Endometrial microvascular endothelial cells (primary cell): Measurements from ENCODE around the gene COX20. TPM values are rescaled to one million over a fixed set of nuclear protein-coding genes. Genes with fewer than 3 reads are reported as not detected.

Experiments
- in situ Hi-C: cut with HindIII; loops from 2 replicates; pipeline ENCODE4 v1.10.0; 2017; ENCODE audit warnings: low sequenced_read_pairs, low pct_unique_long_range_greater_than_20kb; ENCODE audit errors: inconsistent ontology term
- total RNA-seq: library from RNA; depleted of rRNA; stranded (reverse); fragments of >200 nt; gene quantifications from one replicate; pipeline ENCODE4 v1.2.3, GENCODE V29; 2015; ENCODE audit errors: inconsistent ontology term

The COX20 gene
- total RNA-seq, 1 donor from 2014 or later = 61.5 TPM

DNA sequence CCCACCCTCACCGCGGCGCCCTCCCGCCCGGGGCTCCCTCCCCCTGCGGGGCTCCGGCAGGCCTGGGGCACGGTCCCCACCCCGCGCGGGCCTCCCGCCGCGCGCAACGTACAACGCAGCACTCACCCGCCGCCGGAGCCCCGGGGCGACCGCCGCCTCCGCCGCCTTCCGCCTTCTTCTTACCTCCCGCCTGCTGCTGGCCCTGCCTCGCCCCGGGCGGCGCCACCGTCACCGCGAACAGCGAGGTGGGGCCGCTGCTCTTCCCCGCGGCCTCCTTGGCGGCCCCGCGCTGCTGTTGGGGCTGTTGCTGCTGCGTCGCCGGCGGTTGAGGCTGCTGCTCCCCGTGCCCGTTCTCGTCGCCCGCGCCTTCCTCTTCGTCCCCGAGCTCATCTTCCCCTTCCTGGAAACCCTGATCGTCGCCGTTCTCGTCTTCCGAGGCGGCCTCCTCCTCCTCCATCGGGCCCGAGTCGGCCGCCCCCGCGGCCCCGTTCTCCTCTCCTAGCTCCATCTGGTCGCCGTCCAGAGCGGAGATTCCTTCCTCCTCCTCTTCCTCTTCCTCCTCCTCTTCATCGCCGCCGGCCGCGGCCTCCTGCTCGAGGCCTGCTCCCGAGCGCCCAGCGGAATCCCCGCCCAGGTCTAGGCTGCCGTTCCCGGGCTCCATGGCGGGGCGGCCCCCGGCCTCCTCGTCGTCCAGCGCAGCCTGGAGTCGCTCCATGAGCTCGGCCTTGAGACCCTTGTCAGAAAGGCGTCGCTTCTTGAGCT is 28.2 kb downstream of the COX20 start:
- in situ Hi-C loops = no loop called here

DNA sequence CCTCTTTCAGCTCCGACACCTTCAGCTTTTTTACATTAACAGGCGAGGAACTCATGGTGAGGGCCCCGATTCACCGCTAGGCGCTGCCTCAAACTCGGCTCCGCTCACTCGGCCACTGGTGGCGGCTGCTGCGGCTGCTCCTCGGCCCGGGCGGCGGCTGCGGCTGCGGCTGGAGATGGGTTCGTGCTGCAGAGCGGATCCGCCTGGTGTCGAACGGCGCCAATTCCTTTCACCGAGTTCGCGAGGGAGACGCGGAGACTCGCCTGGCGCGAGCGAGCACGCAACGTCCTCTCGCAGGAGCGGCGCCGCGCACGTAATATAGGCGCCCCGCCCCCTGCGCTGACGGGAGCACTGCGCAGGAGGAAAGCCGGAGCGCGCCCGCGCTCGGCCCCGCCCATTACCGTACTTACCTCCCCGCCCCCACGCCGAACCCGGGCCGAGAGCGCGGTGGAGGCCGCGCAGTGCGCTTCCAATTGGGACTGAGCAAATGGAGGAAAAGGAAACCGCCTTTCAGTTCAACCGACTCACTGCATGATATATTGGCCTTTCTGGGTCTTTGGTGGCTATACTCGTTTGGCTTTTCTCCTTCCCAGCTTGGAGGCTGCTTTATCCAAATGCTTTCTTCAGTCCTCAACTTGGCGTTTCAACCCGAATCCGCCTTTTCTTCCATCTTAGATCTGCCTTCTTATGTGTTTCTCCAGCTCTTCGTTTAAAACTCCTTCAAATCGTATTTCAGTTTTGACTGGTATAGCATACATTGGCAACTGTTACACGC is 29.0 kb downstream of the COX20 start, which contains the start of gene HNRNPU:
TSS of gene HNRNPU (minus strand) at position 291 of the 775 bp plus-strand sequence. CDS start at position 55, 236 bp downstream.
- in situ Hi-C loops = no loop called here

DNA sequence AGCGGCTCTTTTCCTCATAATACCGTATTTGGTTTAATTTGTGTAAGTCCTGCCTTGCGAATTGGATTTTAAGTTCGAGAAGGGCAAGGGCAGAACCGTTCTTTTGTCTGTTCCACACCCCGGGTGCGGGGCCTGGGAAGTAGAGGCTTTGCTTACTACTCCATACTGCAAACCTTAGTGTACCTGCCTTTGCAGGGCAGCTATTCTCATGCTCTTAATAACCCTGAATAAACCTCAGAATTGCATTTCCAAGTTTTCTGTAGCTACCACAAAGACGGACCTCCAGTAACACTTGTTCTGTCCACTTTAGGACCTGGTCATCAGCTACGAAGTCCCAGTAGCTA is 29.5 kb downstream of the COX20 start:
- in situ Hi-C loops = no loop called here

DNA sequence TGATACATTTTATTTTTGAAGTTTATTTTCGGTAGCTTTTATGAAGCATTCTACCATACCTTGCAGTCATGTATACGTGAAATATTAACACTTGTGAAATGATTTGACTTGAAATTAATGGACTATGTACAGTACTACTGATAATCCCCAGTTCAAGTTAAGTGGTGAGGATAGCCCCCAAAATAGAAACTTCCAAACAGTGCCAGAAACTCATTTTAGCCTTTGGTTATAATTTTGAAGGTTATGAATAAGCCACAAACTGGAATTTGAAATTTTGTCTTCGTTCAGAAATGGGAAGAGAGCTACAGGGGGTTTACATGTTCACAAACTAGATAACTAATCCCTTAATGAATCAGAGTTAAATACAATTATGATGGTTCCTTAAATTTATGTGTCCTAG is 30.4 kb downstream of the COX20 start:
- in situ Hi-C loops = no loop called here

DNA sequence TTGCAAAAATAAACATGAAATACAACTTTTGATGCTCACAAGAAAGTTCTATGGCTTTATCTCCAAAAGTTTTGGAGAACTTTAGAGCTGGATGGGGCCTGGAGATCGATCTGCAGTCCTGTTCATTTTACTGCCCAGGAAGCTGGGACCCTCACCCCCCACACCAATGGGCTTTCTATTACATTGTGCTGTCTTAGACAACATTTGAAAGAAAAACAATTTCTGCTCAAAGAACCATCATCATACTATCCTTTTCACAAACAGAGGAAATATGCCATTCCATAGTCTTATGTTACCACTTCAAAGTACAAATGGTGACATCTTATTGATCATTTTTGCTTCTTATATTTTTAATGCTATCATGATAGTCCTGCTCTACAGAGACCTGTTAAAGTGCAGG is 30.9 kb downstream of the COX20 start:
- in situ Hi-C loops = no loop called here

DNA sequence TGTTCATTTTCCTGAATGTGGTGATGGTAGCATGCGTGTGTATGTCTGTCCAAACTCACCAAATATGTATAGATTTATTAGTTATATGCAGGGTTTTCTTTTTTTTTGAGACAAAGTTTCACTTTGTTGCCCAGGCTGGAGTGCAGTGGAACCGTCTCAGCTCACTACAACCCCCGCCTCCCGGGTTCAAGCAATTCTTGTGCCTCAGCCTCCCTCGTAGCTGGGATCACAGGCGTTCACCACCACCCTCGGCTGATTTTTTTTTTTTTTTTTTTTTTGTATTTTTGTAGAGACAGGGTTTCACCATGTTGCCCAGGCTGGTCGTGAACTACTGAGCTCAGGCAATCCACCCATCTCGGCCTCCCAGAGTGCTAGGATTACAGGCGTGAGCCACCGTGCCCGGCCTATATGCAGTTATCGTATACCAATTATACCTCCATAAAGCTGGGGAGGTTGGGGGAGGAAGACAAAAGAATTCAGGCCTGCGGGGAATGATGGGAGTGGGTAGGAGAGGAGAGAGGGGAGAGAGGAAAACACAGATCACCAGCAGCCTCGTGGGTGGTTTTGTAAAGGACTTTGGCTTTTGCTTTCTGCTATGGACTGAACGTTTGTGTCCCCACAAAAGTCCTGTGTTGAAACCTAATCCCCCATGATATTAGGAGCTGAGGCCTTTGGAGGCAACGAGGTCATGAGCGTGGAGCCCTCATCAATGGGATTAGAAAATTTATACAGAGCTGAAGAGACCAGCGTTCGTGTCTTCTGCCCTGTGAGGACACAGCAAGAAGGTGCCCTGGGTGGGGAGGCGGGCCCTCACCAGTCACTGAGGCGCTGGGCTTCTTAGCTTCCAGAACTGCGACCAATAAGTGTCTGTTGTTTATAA is 33.3 kb downstream of the COX20 start:
- in situ Hi-C loops = no loop called here

DNA sequence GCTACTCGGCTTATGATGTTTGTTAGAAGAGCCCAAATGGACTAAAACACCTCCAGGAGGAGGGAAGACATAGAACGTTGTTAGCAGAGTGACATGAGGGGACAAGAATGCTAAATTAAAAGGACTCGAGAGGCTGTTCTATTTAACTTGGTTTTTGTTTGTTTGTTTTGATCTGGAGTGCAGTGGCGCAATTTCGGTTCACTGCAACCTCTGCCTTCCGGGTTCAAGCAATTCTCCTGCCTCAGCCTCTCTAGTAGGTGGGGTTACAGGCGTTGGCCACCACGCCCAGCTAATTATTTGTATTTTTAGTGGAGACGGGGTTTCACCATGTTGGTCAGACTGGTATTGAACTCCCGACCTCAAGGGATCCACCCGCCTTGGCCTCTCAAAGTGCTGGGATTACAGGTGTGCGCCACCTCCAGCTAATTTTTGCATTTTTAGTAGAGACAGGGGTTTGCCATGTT is 33.9 kb downstream of the COX20 start:
- in situ Hi-C loops = no loop called here

DNA sequence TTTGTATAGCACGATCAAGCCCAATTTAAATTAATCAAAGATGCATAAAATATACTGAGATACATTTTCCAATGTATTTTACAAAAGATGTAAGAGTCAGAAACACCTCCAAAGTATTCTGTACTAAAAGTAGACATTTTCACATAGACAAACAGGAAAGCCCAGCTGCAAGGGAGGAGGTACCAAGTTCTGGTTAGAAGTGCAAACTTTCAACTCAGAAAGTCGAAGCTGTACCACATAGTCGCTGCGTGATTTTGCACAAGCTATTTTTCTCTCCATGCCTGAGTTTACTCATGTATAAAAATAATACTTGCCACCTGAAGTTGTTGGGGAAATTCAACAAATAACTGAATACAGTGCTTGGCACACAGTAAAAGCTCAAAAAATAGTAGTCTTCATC is 34.5 kb downstream of the COX20 start:
- in situ Hi-C loops = no loop called here

DNA sequence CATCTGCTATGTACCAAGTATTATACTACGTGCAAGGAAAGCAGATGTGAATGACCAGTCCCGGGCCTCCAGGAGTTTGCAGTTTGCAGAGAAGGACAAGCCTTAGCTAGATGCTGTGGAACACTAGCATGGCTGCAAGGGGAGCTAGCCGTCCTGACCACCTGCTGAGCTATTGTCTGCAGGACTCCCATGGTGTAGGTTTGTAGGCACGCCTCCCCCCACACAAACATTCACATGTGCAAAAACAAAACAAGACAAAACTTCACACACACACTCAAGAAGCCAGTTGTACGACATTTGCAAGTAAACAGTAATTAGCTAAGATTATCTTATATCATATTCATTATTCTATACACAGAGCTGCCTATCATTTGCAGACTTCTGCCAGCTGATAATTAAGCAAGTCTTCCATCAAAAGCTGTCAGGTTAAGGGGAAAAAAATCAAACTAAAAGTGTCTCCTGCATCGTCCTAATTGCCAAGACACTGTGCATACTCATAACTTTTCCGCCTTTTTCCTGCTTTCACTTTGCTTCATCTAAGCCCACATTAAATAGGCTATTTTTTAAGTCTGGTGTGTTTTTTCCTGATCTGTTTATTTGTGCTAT is 39.6 kb downstream of the COX20 start:
- in situ Hi-C loops = no loop called here

DNA sequence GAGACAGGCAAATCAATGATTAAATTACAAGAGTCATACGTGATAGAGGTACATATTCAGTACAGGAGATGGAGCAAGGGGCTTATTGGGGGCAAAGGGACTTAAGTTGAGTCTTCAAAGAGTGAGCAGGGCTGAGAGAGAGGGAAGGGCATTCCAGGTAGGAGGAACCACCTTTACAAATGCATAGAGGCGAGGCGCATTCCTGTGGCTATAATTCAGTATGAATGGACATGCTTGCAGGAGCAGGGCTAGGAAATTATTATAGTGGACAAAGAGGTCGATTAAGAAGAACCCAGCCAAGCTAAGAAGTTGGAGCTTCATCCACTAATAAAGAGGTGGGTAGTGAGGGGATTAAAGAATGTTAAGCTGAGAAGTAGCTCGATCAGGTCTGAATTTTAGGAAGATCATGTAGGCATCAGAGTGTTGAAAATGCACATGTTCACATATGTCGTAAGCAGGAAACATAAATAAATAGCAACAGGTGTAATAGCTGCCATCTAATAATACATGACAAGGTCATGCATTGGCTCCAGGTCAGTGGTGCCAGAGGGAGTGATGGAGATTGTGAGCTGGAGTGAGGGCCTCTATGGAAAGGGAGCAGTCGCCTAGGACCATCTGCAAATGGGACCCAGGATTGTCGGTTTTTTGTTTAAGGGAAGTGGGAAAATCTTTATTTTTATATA is 40.9 kb downstream of the COX20 start:
- in situ Hi-C loops = no loop called here

DNA sequence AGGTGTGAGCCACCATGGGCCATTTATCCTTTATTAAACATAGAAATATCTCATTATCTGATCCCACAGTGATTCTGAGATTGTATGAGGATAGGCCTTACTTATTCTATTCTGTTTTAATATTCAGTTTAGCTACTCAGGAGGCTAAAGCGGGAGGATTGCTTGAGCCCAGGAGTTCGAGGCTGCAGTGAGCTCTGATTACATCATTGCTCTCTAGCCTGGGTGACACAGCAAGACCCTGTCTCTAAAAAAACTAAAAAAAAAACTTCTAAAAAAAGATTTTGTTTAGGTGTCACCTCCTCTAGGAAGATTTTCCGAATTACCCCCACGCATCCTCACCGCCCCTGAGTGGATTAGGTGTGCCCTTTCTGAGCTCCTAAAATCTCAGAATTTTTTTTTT is 43.2 kb downstream of the COX20 start:
- in situ Hi-C loops = no loop called here

DNA sequence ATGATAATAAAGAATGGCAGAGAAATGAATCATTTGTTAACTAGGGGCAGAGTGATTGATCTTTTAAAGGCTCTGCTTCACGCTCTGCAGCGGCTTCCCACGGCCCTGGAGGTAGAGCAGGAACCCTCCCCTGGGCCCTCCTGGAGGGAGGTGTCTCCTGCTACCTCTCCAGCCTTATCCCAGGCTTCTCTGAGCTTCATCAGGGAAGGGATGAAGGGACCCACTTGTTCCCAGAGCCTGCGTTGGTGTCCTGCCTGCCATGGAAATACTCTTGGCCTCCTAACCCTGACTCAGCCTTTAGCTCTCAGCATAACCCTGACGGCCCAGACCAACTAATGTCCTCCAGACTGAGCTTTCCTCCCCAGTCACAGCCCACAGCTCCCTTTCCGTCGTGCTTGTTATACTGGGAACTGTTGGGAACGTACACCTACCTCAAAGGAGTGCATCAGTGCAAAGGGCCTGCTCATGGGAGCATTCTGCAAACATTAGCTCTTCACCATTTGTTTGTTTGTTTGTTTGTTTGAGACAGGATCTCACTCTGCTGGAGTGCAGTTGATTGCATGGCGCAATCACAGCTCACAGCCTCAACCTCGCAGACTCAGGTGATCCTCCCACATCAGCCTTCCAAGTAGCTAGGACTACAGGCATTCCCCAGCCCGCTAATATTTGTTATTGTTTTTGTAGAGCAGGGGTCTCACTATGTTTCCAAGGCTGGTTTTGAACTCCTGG is 46.3 kb downstream of the COX20 start:
- in situ Hi-C loops = no loop called here

DNA sequence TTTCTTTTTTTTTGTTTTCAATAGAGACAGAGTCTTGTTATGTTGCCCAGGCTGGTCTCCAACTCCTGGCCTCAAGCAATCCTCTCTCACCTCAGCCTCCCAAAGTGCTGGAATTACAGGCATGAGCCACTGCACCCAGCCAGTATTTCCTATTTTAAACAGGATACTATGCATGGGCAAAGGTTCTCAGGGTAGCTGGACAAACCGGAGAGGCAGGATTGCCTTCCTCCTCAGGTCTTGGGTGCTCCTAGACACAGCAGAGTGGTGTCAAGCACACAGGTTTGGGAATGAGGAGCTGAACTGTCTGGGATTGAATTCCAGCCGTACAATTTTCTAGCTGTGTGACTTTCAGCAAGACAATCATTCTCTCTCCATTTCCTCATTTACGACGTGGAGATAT is 51.8 kb downstream of the COX20 start:
- in situ Hi-C loops = no loop called here

DNA sequence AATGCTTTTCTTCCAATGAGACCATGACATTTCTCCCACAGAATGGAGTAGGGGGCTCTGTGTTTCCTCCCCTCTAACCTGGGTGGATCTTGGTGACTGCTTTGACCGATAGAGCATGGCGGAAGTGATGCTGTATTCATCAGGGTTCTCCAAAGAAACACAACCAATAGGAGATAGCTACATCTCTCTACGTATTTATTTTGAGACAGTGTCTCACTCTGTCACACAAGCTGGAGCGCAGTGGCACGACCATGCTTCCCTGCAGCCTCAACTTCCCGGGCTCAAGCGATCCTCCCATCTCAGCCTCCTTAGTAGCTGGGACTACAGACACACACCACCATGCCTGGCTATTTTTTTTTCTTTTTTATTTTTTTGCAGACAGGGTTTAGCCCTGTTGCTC is 58.4 kb downstream of the COX20 start:
- in situ Hi-C loops = no loop called here
